CD4-positive, alpha-beta memory T cell (primary cell): ENCODE results near the gene ZSCAN12. TPM values are rescaled to one million over a fixed set of nuclear protein-coding genes. Genes with fewer than 3 reads are reported as not detected.

Source experiments
- CTCF ChIA-PET: fragments of 350-600 bp; sonication (Branson Sonifier 250); formaldehyde crosslinking; loops from one replicate; lab custom pipeline; 2021; ENCODE audit warnings: inconsistent platforms; ENCODE audit not compliant: partially characterized antibody; lab: Charles Lee
- POLR2A ChIA-PET: fragments of 350-600 bp; sonication (Branson Sonifier 250); formaldehyde crosslinking; loops from one replicate; lab custom pipeline; 2021; ENCODE audit not compliant: partially characterized antibody; lab: Charles Lee
- DNase-seq, 5 donors: peaks; one replicate each; pipeline versions ENCODE4 v3.0.0 to v3.0.0-alpha.2; 2020 to 2022; ENCODE audit warnings: mixed read lengths in 1 of 5
- H3K27ac ChIP-seq: one replicate; pipeline ENCODE4 v1.7.0; 2013; ENCODE audit warnings: low read depth, low read length
- H3K27me3 ChIP-seq: 2 replicates; pipeline ENCODE4 v1.7.0; 2013; ENCODE audit warnings: mild to moderate bottlenecking, low read length, moderate library complexity; ENCODE audit not compliant: insufficient read depth
- H3K36me3 ChIP-seq: 2 replicates; pipeline ENCODE4 v1.7.0; 2013; ENCODE audit warnings: mild to moderate bottlenecking, low read length, moderate library complexity; ENCODE audit not compliant: insufficient read depth
- H3K4me1 ChIP-seq: 2 replicates; pipeline ENCODE4 v1.7.0; 2013; ENCODE audit warnings: mild to moderate bottlenecking, low read length, moderate library complexity; ENCODE audit not compliant: insufficient read depth
- H3K4me3 ChIP-seq, 2 donors: one replicate each; pipeline ENCODE4 v1.7.0; 2013; ENCODE audit warnings: low read length in 2 of 2, mild to moderate bottlenecking in 1 of 2
- H3K9me3 ChIP-seq, 2 donors: one replicate each; pipeline ENCODE4 v1.7.0; 2013; ENCODE audit warnings: low read length in 2 of 2, control low read depth in 1 of 2; ENCODE audit not compliant: control insufficient read depth in 1 of 2
- H3K27ac Mint-ChIP-seq, 7 donors: one replicate each; pipeline ENCODE4 v1.8.0; 2020 to 2021; ENCODE audit warnings: mixed read lengths in 7 of 7, mild to moderate bottlenecking in 6 of 7, inconsistent platforms in 3 of 7, moderate library complexity in 3 of 7
- H3K27me3 Mint-ChIP-seq, 2 donors: one replicate each; pipeline ENCODE4 v1.8.0; 2020 to 2021; ENCODE audit warnings: mixed read lengths in 2 of 2
- H3K36me3 Mint-ChIP-seq, 2 donors: one replicate each; pipeline ENCODE4 v1.8.0; 2020 to 2021; ENCODE audit warnings: mixed read lengths in 2 of 2, inconsistent platforms in 1 of 2, mild to moderate bottlenecking in 1 of 2
- H3K4me1 Mint-ChIP-seq, 4 donors: one replicate each; pipeline ENCODE4 v1.8.0; 2020 to 2021; ENCODE audit warnings: mixed read lengths in 4 of 4, mild to moderate bottlenecking in 1 of 4
- H3K4me3 Mint-ChIP-seq, 8 donors: one replicate each; pipeline ENCODE4 v1.8.0; 2020 to 2021; ENCODE audit warnings: mixed read lengths in 8 of 8, mild to moderate bottlenecking in 7 of 8, moderate library complexity in 6 of 8, inconsistent platforms in 3 of 8
- H3K9me3 Mint-ChIP-seq, 8 donors: one replicate each; pipeline ENCODE4 v1.8.0; 2020 to 2021; ENCODE audit warnings: mixed read lengths in 8 of 8, mild to moderate bottlenecking in 5 of 8, inconsistent platforms in 3 of 8, moderate library complexity in 1 of 8
- intact Hi-C: fragments of 100-400 bp; cut with micrococcal nuclease; formaldehyde crosslinking; loops from one replicate; pipeline ENCODE4 v1.15.1; 2023
- polyA plus RNA-seq, 2 donors: library from polyadenylated mRNA; unstranded; fragments of 300-500 nt; fragmentation: Illumina TruSeq; gene quantifications; one replicate each; pipeline ENCODE4 v1.2.3, GENCODE V29; 2021
- total RNA-seq, 2 experiments: library from RNA; stranded (reverse); gene quantifications; one replicate each; pipeline ENCODE4 v1.2.3, GENCODE V29; 2021

Gene ZSCAN12
- total and polyA plus RNA-seq, 4 experiments from 2014 or later, result 0.70 to 8.3 (median 4.7) TPM

GRCh38 chr6:28351087-28351486 is 48.5 kb downstream of the ZSCAN12 start:
- Mint-ChIP-seq H3K9me3 (peaks cover 0 to 2% (median 0%) of the 10 kb centered on the region in 8 donors), H3K27ac (peak overlapping the region in 2 of 7 donors; percentile 63 to 78), H3K36me3 (peaks cover 3 to 4% of the 10 kb centered on the region in 2 donors), H3K4me1 (peaks cover 29 to 43% (median 37%) of the 10 kb centered on the region in 4 donors), H3K27me3 (peaks cover 0 to 5% of the 10 kb centered on the region in 2 donors), H3K4me3 (peak overlapping the region in 7 of 8 donors; percentile 44 to 100 (median 99))
- Histone ChIP-seq H3K4me3 (no peak overlapping the region), H3K36me3 (no peaks in the 10 kb centered on the region), H3K9me3 (no peaks in the 10 kb centered on the region), H3K27ac (no peak overlapping the region), H3K4me1 (peaks cover 29% of the 10 kb centered on the region), H3K27me3 (no peaks in the 10 kb centered on the region)
- no peak for DNase-seq
- intact Hi-C loops, result loop anchor here (10.0 kb wide), 1 partner anchor 576 kb away; no protein-coding TSS in a partner anchor
- POLR2A ChIA-PET, result interaction anchor here (0.8 to 2.2 kb wide), 5 partner anchors 12 to 1271 kb away, joined by 3 to 20 read pairs (median 3); partner anchors contain the start of genes ZKSCAN4 and ZSCAN31
- CTCF ChIA-PET, result interaction anchor here (1.0 kb wide), 1 partner anchor 83 kb away, joined by 3 read pairs; no protein-coding TSS in a partner anchor

DNA sequence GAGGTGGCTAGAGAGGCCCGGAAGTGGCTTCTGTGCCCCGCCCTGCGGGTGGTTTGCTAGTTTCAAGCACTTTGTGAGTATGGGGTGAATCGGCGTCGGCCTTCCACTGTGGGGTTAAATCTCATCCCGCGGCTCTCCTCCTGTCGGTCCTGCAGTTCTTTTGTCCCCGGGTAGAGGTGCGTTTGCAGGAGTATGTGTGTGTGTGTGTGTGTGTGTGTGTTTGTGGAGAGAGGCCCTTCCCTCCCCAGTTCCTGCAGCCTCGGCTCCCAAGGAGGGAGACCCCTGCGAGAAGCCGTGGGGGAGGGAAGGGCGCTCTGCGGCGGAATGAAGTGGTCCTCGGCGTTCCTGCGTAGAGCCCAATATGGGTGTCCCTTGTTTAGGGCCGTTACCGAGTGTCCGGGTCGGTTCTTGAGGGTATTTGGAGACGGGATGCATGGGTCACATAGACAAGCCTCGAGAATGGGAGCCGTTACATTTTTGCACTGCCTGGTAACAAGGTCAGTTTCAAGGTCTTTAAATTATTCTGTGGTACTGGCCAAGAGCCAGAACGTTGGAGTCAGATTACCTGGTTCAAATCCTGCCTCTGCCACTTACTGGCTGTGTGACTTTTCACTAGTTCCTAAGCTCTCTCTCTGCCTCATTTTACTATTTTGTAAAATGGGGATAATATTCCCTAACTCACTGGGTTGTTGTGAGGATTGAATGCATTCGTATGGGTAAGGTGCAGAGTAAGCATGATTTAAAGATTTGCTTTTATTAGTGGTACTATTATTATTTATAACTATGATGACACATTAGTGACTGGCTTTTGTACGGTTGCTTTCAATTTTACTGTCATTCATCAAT is 49.4 kb downstream of the ZSCAN12 start, which contains the start of gene ZKSCAN3:
Gene ZKSCAN3, plus strand, starts transcription at position 56 of the 846 bp plus-strand sequence. CDS start 9,640 bp downstream, outside the sequence.
- peak within 1 kb of the TSS; percentile 54 to 74 for H3K4me3 ChIP-seq
- H3K4me1 Mint-ChIP-seq, result peaks cover 23 to 34% (median 28%) of the 10 kb centered on the region in 4 donors
- POLR2A ChIA-PET, result interaction anchor here (0.6 to 2.2 kb wide), 12 partner anchors 11 to 1271 kb away, joined by 3 to 20 read pairs (median 4); partner anchors contain the start of genes ZKSCAN4, ZKSCAN8, ZSCAN26 and ZSCAN31

GRCh38 chr6:28349344-28349891 is 50.1 kb downstream of the ZSCAN12 start:
- Mint-ChIP-seq H3K9me3 (peaks cover 0 to 2% (median 0%) of the 10 kb centered on the region in 8 donors), H3K4me3 (peak overlapping the region; percentile 96 to 100 (median 99)), H3K27ac (peak overlapping the region; percentile 78 to 99 (median 97)), H3K4me1 (peaks cover 23 to 34% (median 27%) of the 10 kb centered on the region in 4 donors), H3K36me3 (peaks cover 3% of the 10 kb centered on the region in 2 donors), H3K27me3 (peaks cover 9 to 15% of the 10 kb centered on the region in 2 donors)
- DNase-seq, result no peak
- ChIA-PET CTCF (interaction anchor here (0.7 to 0.8 kb wide), 2 partner anchors 97 to 209 kb away, joined by 3 to 4 read pairs; partner anchors contain the start of gene ZKSCAN4), POLR2A (interaction anchor here (0.6 to 2.2 kb wide), 10 partner anchors 11 to 870 kb away, joined by 3 to 20 read pairs (median 4); partner anchors contain the start of genes ZKSCAN4, ZKSCAN8, ZSCAN26 and ZSCAN31)
- no peaks in the 10 kb centered on the region for H3K27me3 ChIP-seq
- H3K36me3 ChIP-seq, result no peaks in the 10 kb centered on the region
- H3K4me3 ChIP-seq, result peak overlapping the region; percentile 54 to 74
- intact Hi-C loops, result loop anchor here (1.0 kb wide), 3 partner anchors 14 to 82 kb away; partner anchors contain the start of genes ZSCAN12 and ZSCAN26
- peaks cover 20% of the 10 kb centered on the region for H3K4me1 ChIP-seq
- no peaks in the 10 kb centered on the region for H3K9me3 ChIP-seq
- H3K27ac ChIP-seq, result peak overlapping the region; percentile 57

More for the DNA sequence above, 49.4 kb downstream of the ZSCAN12 start, which contains the start of gene ZKSCAN3:
- Mint-ChIP-seq H3K36me3 (peaks cover 3% of the 10 kb centered on the region in 2 donors), H3K9me3 (peaks cover 0 to 2% (median 0%) of the 10 kb centered on the region in 8 donors), H3K4me3 (peak within 1 kb of the TSS; percentile 96 to 100 (median 99)), H3K27ac (peak within 1 kb of the TSS; percentile 78 to 99 (median 97)), H3K27me3 (peaks cover 8 to 14% of the 10 kb centered on the region in 2 donors)
- intact Hi-C loops, result loop anchor here (1.0 to 10.0 kb wide), 4 partner anchors 15 to 575 kb away; partner anchors contain the start of genes ZSCAN12 and ZSCAN26
- Histone ChIP-seq H3K9me3 (no peaks in the 10 kb centered on the region), H3K27me3 (no peaks in the 10 kb centered on the region), H3K27ac (peak within 1 kb of the TSS; percentile 57), H3K4me1 (peaks cover 20% of the 10 kb centered on the region), H3K36me3 (no peaks in the 10 kb centered on the region)
- CTCF ChIA-PET, result interaction anchor here (0.7 to 1.0 kb wide), 3 partner anchors 82 to 210 kb away, joined by 3 to 4 read pairs (median 3); partner anchors contain the start of gene ZKSCAN4
- DNase-seq, result peak; percentile 75 to 85 (median 79)

- Mint-ChIP-seq H3K27ac (no peak overlapping the region), H3K9me3 (peaks cover 0 to 2% (median 0%) of the 10 kb centered on the region in 8 donors), H3K36me3 (peaks cover 0 to 3% of the 10 kb centered on the region in 2 donors), H3K4me1 (peaks cover 16 to 28% (median 23%) of the 10 kb centered on the region in 4 donors), H3K27me3 (peaks cover 16 to 26% of the 10 kb centered on the region in 2 donors), H3K4me3 (no peak overlapping the region)
- no peaks in the 10 kb centered on the region for H3K27me3 ChIP-seq
- no peaks in the 10 kb centered on the region for H3K36me3 ChIP-seq
- H3K9me3 ChIP-seq, result no peaks in the 10 kb centered on the region
- H3K4me3 ChIP-seq, result no peak overlapping the region
- ChIA-PET CTCF (interaction anchor here (1.6 to 1.7 kb wide), 2 partner anchors 11 to 12 kb away, joined by 5 to 7 read pairs; no protein-coding TSS in a partner anchor), POLR2A (interaction anchor here (2.1 kb wide), 1 partner anchor 80 kb away, joined by 14 read pairs; the partner anchor contains the start of gene ZSCAN26)
- DNase-seq, result no peak
- intact Hi-C loops, result no loop called here
- H3K4me1 ChIP-seq, result peaks cover 20% of the 10 kb centered on the region
- H3K27ac ChIP-seq, result no peak overlapping the region
These were observed 52.4 kb downstream of the ZSCAN12 start for GRCh38 chr6:28347119-28347518.

DNA sequence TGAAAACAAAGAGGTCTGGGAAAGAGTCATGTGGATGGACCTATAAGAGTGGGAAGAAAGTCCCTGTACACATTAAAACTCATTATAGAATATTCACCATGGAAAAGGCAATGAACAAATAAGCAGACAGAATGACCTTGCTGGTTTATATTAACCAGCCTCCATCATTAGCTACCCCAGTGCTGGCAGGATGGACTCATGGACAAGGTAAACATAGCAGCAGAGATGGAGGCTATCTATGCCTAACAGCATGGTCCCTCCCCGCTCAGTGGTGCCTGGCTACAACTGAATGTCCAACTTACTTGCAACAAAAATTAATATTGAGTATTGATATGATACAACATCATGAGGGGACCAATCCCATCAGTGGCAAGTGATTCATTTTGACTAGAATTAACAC is 54.3 kb downstream of the ZSCAN12 start:
- no peak for DNase-seq
- peaks cover 0 to 3% of the 10 kb centered on the region in 2 donors for H3K36me3 Mint-ChIP-seq
- Histone ChIP-seq H3K4me1 (peaks cover 6% of the 10 kb centered on the region), H3K9me3 (no peaks in the 10 kb centered on the region), H3K4me3 (no peak overlapping the region), H3K27ac (no peak overlapping the region), H3K36me3 (no peaks in the 10 kb centered on the region), H3K27me3 (no peaks in the 10 kb centered on the region)
- peaks cover 16 to 28% of the 10 kb centered on the region in 2 donors for H3K27me3 Mint-ChIP-seq
- intact Hi-C loops, result no loop called here
- H3K4me3 Mint-ChIP-seq, result no peak overlapping the region
- H3K4me1 Mint-ChIP-seq, result peaks cover 5 to 9% (median 8%) of the 10 kb centered on the region in 4 donors
- POLR2A ChIA-PET, result interaction anchor here (0.7 to 0.9 kb wide), 2 partner anchors 44 to 1078 kb away, joined by 3 read pairs; no protein-coding TSS in a partner anchor
- CTCF ChIA-PET, result no interaction called here
- H3K27ac Mint-ChIP-seq, result no peak overlapping the region
- peaks cover 0 to 9% (median 6%) of the 10 kb centered on the region in 8 donors for H3K9me3 Mint-ChIP-seq

GRCh38 chr6:28343898-28344677 is 55.5 kb downstream of the ZSCAN12 start:
- CTCF ChIA-PET, result no interaction called here

More at GRCh38 chr6:28343898-28344677, 55.5 kb downstream of the ZSCAN12 start:
- Histone ChIP-seq H3K9me3 (no peaks in the 10 kb centered on the region), H3K27me3 (no peaks in the 10 kb centered on the region), H3K27ac (no peak overlapping the region), H3K4me3 (no peak overlapping the region), H3K4me1 (no peaks in the 10 kb centered on the region), H3K36me3 (no peaks in the 10 kb centered on the region)
- Mint-ChIP-seq H3K27me3 (peaks cover 16 to 28% of the 10 kb centered on the region in 2 donors), H3K4me1 (no peaks in the 10 kb centered on the region), H3K27ac (no peak overlapping the region), H3K9me3 (peaks cover 0 to 12% (median 7%) of the 10 kb centered on the region in 8 donors), H3K36me3 (no peaks in the 10 kb centered on the region), H3K4me3 (no peak overlapping the region)
- no peak for DNase-seq
- POLR2A ChIA-PET, result interaction anchor here (0.9 kb wide), 1 partner anchor 45 kb away, joined by 3 read pairs; no protein-coding TSS in a partner anchor
- intact Hi-C loops, result no loop called here
